Measurements from ENCODE around the gene HNRNPH2.

The HNRNPH2 gene

DNA sequence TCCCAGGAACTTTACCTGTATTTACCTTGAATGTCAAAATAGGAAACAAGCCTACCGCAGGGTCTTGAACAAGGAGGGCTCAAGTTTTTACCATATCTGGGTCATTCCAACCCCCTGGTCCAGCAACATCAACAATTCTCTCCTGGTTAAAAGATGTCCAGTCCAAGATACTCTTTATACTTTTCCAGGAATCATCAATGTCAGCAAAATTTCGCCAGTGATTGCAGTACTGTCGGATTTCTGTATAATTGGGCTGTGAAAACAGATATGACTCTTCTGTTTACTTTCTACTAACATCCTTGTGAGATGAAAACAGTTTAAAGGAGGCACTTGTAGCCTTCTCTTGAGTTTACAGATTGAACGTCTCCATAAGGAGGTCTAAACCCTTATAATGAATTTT lies 9.3 kb upstream of the HNRNPH2 start:
- no peak for DNase-seq

DNA sequence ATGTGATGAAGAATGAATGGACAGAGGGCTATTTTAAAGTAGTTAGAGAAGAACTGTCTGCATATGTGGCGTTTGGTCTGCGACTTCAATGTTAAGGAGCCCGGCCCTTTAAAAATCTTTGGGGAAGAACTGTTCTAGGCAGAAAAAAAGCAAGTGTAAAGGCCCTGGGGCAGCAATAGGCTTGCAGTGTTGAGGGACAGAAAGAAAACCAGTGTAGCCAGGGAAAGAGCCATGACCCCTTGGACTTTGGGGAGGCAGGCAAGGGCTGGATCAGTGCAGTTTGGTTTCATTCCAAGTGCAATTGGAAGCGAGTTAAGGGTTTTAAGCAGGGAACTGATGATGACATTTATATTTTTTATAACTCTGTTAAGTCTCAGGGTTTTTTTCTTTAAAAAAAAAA lies 8.2 kb upstream of the HNRNPH2 start:
- no peak for DNase-seq

DNA sequence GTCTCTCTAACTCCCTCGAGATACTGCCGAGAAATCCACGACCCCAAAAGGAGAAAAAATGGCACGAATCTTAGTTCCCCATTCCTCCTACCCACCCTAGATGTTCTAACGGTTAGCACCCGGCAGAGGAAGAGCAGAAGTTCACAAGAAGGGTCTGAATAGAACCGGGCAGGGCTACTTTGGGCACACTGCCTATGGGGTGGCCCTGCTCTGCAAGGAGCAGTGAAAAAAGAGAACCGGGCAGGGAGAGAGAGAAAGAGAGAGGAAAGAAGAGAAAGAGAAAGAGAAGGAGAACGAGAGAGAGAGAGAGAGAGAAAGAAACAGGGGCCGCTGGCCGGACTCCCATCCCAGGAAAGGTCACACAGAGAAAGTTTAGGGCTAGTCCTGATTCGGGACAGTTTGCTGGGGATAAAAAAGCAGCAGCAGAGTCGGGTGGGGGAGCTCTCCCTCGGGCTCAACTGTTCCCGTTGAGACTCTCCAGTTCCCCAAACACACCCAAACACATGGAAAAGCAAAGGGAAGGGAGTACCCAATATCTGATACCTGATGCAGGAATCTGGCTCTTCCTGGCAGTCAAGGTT lies 765 bp upstream of the HNRNPH2 start:
- DNase-seq: peak; percentile 32

DNA sequence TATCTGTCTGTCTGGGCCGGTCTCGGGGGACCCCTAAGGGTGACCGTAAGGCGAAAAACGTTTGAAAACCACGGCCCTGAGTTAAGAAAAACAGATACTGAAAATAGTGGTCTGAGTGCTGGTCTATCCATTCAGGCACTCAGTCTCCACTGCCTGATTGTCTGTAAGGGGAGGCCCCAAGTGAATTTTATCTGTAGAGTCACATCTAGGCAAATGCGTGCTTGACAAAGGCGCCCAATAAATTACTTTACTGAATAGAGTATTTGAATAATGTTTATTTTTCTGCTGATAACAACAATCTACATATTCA lies 465 bp downstream of the HNRNPH2 start:
- DNase-seq: no peak

DNA sequence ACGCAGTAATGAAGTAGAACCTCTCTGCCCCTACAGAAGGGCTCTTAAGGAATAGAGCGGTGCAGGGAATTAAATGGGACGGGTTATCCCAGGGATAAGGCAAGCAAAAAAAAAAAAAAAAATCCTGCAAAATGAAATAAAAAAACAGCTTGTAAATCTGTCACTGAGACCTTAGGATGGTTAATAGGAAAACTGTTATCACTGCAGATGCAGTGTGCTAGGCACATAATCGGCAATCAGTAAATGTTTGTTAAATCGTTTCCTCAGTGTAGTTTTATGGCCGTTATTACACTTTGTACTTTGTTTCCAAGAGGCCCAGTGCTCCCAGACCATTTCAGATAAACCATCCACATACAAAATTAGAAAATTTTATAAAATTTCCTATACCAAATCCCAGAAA lies 1.0 kb downstream of the HNRNPH2 start:
- DNase-seq: no peak

DNA sequence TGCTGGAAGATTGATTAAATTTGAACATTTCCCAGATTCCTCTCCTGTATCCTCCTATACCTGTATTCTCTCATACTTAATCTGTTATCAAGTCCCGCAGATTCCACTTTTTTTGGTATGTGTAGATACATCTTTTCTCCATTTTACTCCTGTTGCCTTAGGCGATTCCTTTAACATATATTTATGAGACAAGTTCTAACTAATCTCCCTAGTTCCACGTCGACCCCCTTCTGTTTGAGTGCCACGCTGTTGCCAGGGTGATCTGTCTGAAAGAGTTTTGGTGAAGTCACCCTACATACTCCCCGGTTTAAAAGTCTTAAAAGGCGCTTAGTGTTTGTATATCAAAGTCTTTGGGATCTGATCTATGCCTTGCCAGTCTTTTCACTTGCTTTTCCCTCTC lies 2.4 kb downstream of the HNRNPH2 start:
- no peak for DNase-seq

DNA sequence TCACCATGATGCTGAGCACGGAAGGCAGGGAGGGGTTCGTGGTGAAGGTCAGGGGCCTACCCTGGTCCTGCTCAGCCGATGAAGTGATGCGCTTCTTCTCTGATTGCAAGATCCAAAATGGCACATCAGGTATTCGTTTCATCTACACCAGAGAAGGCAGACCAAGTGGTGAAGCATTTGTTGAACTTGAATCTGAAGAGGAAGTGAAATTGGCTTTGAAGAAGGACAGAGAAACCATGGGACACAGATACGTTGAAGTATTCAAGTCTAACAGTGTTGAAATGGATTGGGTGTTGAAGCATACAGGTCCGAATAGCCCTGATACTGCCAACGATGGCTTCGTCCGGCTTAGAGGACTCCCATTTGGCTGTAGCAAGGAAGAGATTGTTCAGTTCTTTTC lies 4.0 kb downstream of the HNRNPH2 start:
- DNase-seq: no peak

DNA sequence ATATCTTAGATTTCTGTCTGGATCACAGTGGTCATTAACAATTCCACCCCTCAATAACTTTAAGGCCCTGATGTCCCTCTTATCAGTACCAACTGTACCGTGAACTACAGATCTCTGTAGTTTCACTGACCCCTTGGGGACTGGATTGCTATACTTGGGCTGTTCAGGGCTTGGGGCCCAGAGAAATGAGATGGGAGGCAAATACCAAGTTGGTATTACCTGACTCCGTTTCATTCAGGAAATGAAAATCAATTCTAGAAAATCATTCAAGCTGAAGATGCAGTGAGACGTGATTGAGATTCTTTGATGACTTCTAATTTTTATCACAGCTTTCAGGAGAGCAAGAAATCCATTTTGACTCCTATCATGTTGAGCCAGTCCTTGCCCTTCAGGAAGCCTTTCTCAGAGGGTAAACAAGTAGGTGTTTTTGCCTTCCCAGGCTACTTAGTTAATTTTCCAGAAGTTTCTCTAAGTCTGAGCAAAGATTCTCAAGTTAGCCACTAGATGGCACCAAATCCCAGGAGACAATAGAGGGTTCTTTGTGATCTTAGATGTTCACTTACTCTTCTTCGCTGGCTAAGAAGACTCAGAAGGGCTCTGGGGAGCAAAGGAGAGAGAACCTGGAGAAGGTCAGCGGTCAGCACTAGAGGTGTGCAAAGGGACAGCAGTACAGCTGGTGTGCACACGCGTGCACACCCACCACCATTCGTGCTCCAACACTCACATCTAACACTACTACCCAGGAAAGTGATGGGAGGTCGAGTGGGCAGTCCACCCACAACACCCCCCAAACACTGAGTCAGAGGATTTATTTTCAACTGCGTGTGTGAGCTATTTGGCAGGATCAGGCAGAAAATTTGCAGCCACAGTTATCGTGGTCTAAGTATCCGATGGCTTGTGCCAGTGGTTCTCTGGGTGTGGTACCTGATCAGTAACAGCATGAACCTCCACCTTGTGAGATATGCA lies 7.4 kb downstream of the HNRNPH2 start:
- peak; percentile 63 for DNase-seq

DNA sequence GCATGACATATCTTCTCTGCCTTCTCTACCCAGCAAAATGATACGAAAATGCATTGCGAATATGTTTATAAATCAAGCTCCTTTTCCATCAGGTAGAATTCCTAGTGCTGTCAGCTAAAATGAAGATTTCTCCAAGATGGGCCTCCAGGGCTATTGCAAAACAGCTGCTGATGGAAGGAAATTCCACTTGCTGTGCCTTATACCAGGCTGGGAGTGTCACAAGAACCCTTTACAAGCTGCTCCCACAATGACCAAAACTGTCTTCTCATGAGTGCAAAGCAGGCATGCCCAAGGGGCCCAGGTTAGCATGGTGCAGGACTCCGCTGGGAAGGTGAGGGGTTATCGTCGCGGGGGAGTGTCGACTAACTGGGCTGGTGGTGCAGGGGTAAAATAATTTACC lies 8.7 kb downstream of the HNRNPH2 start:
- DNase-seq: no peak

DNA sequence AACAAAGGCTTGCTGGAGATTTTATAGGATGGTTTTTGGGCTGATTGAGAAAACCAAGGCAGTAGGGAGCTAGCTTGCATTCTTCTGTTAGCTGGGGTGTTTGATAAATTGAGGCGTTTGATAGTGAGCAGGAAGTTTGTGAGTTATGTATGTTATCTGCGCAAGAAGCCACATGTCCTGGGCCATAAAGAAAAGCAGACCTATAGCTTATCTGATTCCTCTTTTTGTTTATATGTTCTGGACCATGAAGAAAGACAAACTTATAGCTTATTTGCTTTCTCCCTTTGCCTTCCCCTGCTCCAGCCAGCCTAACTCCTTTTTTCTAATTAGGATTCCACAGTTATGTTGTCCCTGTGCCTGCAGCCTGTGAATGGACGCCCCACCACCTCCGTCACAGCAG lies 9.2 kb downstream of the HNRNPH2 start:
- DNase-seq: no peak

DNA sequence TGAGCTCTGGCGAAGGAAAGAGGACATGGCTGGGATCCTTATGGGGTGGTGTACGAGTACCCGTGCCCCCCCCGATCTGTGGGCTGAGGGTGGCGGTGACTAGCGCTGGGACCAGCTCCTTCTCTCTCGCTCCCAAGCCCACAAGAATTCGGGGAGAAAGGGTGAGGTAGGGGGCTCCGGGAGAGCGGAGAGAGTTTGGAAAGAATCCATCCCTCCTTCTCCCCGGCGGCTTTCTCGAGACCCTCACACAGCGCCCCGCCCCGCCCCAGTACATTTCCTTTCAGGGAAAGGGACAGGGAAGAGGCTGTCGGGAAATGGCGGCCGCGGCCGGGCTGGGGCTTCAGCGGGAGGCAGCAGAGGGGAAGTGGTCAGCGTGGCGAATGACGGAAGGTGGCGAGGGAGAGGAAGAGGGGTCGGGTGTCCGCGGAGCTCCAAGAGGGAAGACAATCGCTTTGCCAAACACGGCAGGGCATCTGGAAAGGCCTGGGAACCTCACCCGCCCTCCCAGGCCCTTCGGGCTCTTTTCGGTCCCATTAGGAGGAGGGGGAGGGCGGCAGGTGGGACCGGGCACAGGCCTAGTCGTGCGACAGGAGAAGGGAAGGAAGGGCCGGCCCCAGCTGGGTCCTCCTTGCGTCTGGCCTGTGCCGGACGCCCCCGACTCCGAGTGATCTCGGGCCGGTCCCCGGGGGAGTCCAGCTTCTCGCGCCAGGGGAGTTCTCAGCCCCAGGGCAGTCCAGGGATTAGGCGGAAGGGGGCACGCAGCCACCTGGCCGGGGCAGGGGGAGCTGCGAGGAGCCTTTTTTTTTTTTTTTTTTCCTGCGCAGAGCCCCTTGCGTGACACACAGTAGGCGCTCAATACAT lies 10.2 kb downstream of the HNRNPH2 start:
- DNase-seq: no peak

DNA sequence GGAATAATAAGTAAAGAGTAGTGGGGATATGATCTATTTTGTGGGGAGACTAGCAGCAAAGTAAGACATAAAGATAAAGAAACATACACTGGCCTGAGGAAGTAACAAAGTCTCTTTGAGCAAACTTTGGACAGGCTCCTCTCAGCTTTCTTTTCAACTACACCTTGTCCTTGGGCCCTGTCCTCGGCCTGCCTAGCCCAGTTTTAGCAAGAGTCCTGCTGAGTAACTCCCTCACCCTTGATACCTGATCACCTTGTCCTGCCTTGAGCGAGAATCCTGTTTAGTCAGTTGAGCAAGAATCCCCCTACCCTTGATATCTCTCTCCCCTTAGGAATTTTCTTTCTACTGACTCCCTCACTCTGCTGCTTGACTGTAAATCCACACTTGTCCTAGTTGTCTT lies 11.5 kb downstream of the HNRNPH2 start:
- no peak for DNase-seq

DNA sequence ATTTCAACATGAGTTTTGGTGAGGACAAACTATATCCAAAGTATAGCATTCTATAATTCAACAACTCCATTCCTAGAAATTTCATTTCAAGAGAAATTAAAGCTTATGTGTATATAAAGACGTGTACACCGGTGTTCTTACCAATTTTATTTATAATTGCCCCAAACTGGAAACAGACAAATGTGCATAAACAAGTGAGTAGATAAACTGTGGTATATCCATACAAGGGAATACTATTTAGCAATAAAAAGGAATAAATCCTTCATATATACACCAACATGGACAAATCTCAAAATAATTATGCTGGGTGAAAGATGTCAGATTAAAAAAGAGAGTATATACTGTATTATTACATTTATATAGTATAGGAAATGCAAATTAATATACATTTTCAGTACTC lies 19.9 kb downstream of the HNRNPH2 start:
- no peak for DNase-seq

DNA sequence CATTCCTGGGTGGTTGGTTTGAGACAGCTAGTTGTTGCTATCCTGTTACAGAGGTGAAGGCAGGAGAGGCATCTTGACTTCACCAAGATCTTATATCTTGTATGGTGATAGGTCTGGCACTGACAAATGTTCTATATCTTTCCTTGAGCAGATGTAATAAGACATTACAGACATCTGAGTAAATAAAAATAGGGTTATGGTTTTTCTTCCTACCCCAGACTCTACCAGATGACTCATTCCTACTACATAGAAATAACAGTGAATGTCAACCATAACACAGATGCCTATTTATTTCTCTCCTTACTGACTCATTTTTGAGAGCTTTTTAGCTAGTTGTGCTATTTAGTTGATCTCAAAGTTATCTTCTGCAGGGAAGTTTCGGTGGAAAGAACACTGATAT lies 21.9 kb downstream of the HNRNPH2 start:
- DNase-seq: no peak

DNA sequence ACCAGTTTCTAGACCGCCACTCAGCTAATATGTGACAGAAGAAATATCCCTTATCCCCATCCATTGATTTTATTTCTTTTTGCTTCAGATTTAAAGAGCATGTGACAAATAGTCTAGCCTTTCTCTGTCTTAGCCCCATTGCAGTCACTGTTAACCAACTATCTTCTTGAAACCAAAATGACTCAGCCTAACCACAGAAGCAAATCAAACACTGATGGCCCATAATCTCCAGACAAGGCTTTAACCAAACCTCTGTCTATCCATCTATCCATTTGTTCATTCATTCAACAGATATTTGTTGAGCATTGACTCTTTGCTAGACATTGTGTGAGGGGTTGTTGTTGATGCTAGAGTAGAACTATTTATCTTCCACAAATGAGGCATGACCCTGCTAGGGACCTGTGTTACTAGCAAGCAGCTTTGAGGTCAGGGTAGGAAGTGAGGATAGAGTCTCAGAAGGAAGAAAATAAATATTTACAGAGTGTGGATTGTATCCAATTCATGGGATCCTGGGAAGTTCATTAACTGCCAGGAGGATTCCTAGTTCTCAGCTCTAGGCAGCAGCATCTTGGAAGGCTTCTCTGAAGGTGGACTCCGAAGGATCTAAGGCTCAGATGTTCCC lies 22.5 kb downstream of the HNRNPH2 start:
- no peak for DNase-seq

DNA sequence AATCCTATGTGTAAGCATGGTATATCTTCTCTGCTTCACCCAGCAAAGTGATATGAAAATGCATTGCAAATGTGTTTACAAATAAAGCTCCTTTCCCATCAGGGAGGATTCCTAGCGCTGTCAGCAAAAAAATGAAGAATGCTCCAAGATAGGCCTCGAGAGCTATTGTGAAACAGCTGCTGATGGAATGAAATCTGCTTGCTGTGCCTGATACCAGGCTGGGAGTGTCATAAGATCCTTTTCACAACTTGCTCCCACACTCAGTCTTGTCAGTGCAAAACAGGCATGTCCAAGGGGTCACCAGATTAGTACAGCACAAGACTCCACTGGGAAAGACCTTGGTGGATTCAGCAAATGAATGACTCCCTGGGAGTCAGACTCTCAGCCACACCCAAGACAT lies 34.1 kb downstream of the HNRNPH2 start:
- no peak for DNase-seq

DNA sequence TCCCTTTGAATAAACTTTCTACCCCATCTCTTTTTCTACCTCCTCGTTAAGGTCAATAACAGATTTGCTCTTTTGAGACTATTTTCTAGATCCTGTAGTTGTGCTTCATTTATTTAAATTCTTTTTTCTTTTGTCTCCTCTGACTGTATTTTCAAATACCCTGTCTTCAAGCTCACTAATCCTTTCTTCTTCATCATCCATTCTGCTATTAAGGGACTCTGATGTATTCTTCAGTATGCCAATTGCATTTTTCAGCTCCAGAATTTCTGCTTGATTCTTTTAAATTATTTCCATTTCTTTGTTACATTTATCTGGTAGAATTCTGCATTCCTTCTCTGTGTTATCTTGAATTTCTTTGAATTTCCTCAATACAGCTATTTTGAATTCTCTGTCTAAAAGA lies 41.3 kb downstream of the HNRNPH2 start:
- no peak for DNase-seq

DNA sequence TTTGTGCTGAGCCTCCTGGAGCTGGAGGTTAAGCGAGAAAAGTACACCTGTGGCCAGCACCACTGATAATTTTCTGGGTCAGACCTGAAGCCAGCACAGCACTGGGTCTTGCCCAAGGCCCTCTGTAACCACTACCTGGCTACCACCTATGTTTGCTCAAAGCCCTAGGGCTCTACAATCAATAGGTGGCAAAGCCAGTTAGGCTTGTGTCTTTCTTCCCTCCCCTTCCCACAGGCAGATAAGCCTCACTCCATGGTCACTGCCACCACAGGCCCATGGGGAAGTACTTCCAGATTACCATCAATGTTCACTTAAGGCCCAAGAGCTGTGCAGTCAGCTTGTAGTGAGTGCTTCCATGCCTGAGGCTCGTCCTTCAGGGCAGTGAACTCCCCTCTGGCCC lies 42.1 kb downstream of the HNRNPH2 start:
- no peak for DNase-seq

DNA sequence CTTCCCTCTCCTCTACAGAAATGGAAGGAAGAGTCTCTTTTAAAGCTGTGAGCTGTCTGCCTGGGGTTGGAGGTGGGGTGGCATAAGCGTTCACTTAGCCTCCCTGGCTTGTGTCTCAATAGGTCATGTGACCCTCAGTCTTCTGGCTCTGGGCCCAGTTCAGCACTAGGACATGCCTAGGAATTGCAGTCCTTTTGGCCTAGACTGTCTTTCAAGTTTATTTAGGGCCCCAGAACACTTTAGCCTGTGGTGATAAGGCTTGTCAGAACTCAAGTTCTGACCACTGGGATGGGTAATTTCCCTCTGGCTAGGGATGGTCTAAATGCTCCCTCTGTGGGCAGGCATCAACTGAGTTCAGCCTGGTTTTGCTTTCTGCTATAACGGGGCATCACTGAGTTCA lies 42.9 kb downstream of the HNRNPH2 start:
- no peak for DNase-seq

DNA sequence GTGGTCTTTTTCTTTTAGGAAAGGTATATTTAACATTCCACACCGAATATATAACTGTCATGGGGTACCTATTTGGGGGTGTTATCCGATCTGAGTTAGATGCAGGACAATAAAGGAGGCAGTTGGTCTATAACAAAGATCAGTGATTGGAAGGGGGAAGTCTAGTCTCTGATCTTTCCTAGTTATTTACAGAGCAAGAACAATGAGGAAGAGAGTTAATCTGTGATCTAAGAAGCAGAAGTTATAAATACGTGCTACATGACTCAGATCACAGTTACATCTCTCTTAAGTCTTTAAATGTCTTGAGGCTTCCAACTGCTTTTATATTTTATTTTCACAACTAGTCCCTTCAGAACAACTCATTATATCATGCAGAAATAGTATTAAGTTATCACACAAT lies 44.0 kb downstream of the HNRNPH2 start:
- no peak for DNase-seq

DNA sequence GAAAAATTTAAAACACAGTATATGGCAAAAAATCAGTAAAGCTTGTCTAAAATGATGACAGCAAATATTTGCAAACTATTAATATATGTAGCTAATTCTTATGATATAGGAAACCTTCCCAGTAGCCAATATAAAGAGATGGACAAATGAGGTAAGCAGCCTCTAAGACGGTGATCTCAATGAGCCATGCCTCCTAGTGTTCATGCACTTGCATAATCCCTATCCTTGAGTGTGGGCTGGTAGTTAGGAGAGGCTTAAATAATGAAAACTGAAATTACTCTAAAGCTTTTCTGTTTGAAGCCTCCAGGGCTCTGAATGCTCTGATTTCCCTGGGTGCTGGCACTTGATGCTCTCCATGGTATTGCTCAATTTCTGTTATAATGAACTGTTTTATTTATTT lies 52.6 kb downstream of the HNRNPH2 start:
- DNase-seq: no peak

DNA sequence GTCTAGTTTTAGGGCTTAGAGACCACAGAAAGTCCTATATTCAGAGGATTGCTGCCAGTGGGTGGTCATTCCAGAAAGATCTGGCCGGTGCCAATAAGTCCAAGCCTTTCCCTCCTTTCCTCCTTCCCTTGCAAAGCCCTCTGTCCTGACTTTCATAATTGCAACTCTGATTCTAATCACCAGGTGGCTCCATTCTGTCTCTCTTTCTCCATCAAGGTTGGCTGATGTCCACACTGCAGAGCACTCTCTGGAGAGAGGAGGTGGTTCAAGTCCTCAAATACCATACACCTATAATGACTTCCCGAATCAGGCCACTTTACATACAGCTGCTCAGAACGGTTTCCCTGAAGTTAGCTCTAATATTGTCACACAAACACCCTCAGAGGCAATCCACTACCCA lies 54.9 kb downstream of the HNRNPH2 start:
- DNase-seq: peak; percentile 44
